A549 (cell line): ENCODE results near the gene C1QBP. TPM values are rescaled to one million over a fixed set of nuclear protein-coding genes. Genes with fewer than 3 reads are reported as not detected.

Experiments used
- ATAC-seq, 2 experiments: fragments of 200-7000 bp in 1 of 2; fragments of >200 bp in 1 of 2; cut with Nextera tagmentation in 1 of 2; cut with Tn5 transposase in 1 of 2; 3 replicates each; pipeline versions ENCODE4 v1.8.0 to v1.9.1; 2018 to 2020; ENCODE audit warnings: mild to moderate bottlenecking in 1 of 2, moderate library complexity in 1 of 2
- CTCF ChIA-PET: fragments of 300-600 bp; sonication (Branson Sonifier 250); formaldehyde crosslinking; extraction: SDS; loops from one replicate; lab custom pipeline; 2021; ENCODE audit warnings: antibody characterized with exemption, inconsistent platforms; lab: Yijun Ruan, JAX
- POLR2A ChIA-PET: fragments of 350-600 bp; formaldehyde crosslinking; extraction: SDS; loops from one replicate; lab custom pipeline; 2021; ENCODE audit warnings: antibody characterized with exemption, inconsistent platforms; lab: Yijun Ruan, JAX
- DNase-seq, 2 experiments: peaks; one replicate each; pipeline versions ENCODE4 v3.0.0 to v3.0.0-alpha.2; 2011 to 2016; ENCODE audit warnings: low read depth in 1 of 2, low spot score in 1 of 2
- FAIRE-seq: peaks from 2 replicates; lab custom pipeline; 2011; peaks lifted over from hg19 to GRCh38; lab: Jason Lieb, UNC
- H3K27ac ChIP-seq, 2 experiments: fragments of >200 bp; sonication (Bioruptor Twin); formaldehyde crosslinking; 3 replicates each; pipeline ENCODE4 v1.5.1; 2016 to 2017
- H3K4me1 ChIP-seq: fragments of >200 bp; sonication (Bioruptor Twin); formaldehyde crosslinking; 3 replicates; pipeline ENCODE4 v1.6.1; 2016
- H3K4me2 ChIP-seq: fragments of >200 bp; sonication (Bioruptor Twin); formaldehyde crosslinking; 3 replicates; pipeline ENCODE4 v1.6.1; 2016
- H3K4me3 ChIP-seq: fragments of >200 bp; sonication (Bioruptor Twin); formaldehyde crosslinking; 3 replicates; pipeline ENCODE4 v1.5.1; 2016
- H3K9me3 ChIP-seq: fragments of >200 bp; sonication (Bioruptor Twin); formaldehyde crosslinking; 3 replicates; pipeline ENCODE4 v1.6.1; 2016
- BCL3 ChIP-seq: fragments of >200 bp; sonication (Bioruptor Twin); formaldehyde crosslinking; IDR thresholded peaks from 3 replicates; pipeline ENCODE4 v1.6.1; 2016
- CBX2 ChIP-seq: fragments of 200-600 bp; sonication (generic); IDR thresholded peaks from 2 replicates; pipeline ENCODE4 v1.6.1; 2016; ENCODE audit warnings: low read depth, mild to moderate bottlenecking, borderline replicate concordance
- CBX8 ChIP-seq: fragments of 200-600 bp; sonication (generic); IDR thresholded peaks from 2 replicates; pipeline ENCODE4 v1.6.1; 2016
- CEBPB ChIP-seq, 2 experiments: fragments of >200 bp in 1 of 2; sonication (Bioruptor Twin) in 1 of 2; formaldehyde crosslinking in 1 of 2; IDR thresholded peaks; 2 replicates each; pipeline ENCODE4 v1.6.1; 2012 to 2016
- CHD2 ChIP-seq: fragments of 150-350 bp; IDR thresholded peaks from 2 replicates; pipeline ENCODE4 v1.6.1; 2014; ENCODE audit warnings: low read length; ENCODE audit not compliant: partially characterized antibody
- CHD4 ChIP-seq: fragments of 200-600 bp; sonication (generic); IDR thresholded peaks from 2 replicates; pipeline ENCODE4 v1.6.1; 2016; ENCODE audit warnings: antibody characterized with exemption, mild to moderate bottlenecking, borderline replicate concordance
- EHMT2 ChIP-seq: fragments of 200-600 bp; sonication (generic); IDR thresholded peaks from 2 replicates; pipeline ENCODE4 v1.6.1; 2016; ENCODE audit warnings: antibody characterized with exemption, low read depth, mild to moderate bottlenecking, moderate library complexity
- ELK1 ChIP-seq: fragments of 150-350 bp; IDR thresholded peaks from 2 replicates; pipeline ENCODE4 v1.6.1; 2014; ENCODE audit warnings: low read depth, mild to moderate bottlenecking, low read length
- ESRRA ChIP-seq: fragments of 150-350 bp; IDR thresholded peaks from 2 replicates; pipeline ENCODE4 v1.6.1; 2014; ENCODE audit warnings: mild to moderate bottlenecking, low read length, borderline replicate concordance
- FOSL2 ChIP-seq, 2 experiments: fragments of 450-650 bp in 1 of 2; fragments of >200 bp in 1 of 2; sonication (Bioruptor Twin) in 1 of 2; formaldehyde crosslinking; IDR thresholded peaks; 2 replicates each; pipeline versions ENCODE4 v1.5.0 to v1.6.1; 2016 to 2020; ENCODE audit warnings: mild to moderate bottlenecking in 1 of 2, moderate library complexity in 1 of 2
- FOXS1 ChIP-seq: fragments of 250-450 bp; sonication (Bioruptor Pico); IDR thresholded peaks from 2 replicates; pipeline ENCODE4 v1.5.0; 2020; ENCODE audit warnings: mild to moderate bottlenecking, moderate library complexity
- HES2 ChIP-seq: fragments of >200 bp; sonication (Bioruptor Twin); formaldehyde crosslinking; IDR thresholded peaks from 2 replicates; pipeline ENCODE4 v1.6.1; 2016
- HOXB5 ChIP-seq: fragments of 250-450 bp; sonication (Bioruptor Pico); IDR thresholded peaks from 2 replicates; pipeline ENCODE4 v1.5.0; 2020; ENCODE audit warnings: mild to moderate bottlenecking, moderate library complexity
- JUN ChIP-seq, 2 experiments: fragments of >200 bp; sonication (Bioruptor Twin); formaldehyde crosslinking; IDR thresholded peaks; 2 replicates in 1 of 2; 3 replicates in 1 of 2; pipeline ENCODE4 v1.6.1; 2016 to 2017
- NFE2L2 ChIP-seq: fragments of 150-350 bp; conservative IDR thresholded peaks from 2 replicates; pipeline ENCODE4 v1.6.1; 2014; ENCODE audit warnings: low read length
- NPAS2 ChIP-seq: fragments of 250-450 bp; sonication (Bioruptor Pico); IDR thresholded peaks from 2 replicates; pipeline ENCODE4 v1.8.0; 2022; ENCODE audit warnings: mild to moderate bottlenecking, moderate library complexity, borderline replicate concordance
- NR3C1 ChIP-seq: fragments of >200 bp; sonication (Bioruptor Twin); formaldehyde crosslinking; IDR thresholded peaks from 3 replicates; pipeline ENCODE4 v1.6.1; 2017
- PBX3 ChIP-seq: IDR thresholded peaks from 2 replicates; pipeline ENCODE4 v1.6.1; 2012
- POLR2A ChIP-seq: IDR thresholded peaks from 2 replicates; pipeline ENCODE4 v1.6.1; 2012; ENCODE audit warnings: mild to moderate bottlenecking, low read length
- RNF2 ChIP-seq: fragments of 200-600 bp; sonication (generic); IDR thresholded peaks from 2 replicates; pipeline ENCODE4 v1.6.1; 2016; ENCODE audit warnings: low read depth, mild to moderate bottlenecking, antibody characterized with exemption, moderate library complexity, borderline replicate concordance
- USF2 ChIP-seq: fragments of 450-650 bp; IDR thresholded peaks from 2 replicates; pipeline ENCODE4 v1.6.1; 2014; ENCODE audit warnings: antibody characterized with exemption
- ZFP36 ChIP-seq: fragments of 450-650 bp; IDR thresholded peaks from 2 replicates; pipeline ENCODE4 v1.6.1; 2014; ENCODE audit warnings: borderline replicate concordance; ENCODE audit not compliant: partially characterized antibody
- WGBS: methylation state at CpG from one replicate; pipeline ENCODE4 v1.1.6; 2017; ENCODE audit errors: missing lambda C conversion rate; 5-methylcytosine and 5-hydroxymethylcytosine counted together
- polyA plus RNA-seq, 4 experiments: library from polyadenylated mRNA; depleted of rRNA in 3 of 4; stranded (reverse); fragments of >200 nt; fragmentation: RNase III in 1 of 4; extraction: RNeasy Plus Mini Kit Qiagen cat#74134 plus additional on column Dnase treatment in 1 of 4; gene quantifications; 2 replicates in 3 of 4; 3 replicates in 1 of 4; pipeline ENCODE4 v1.2.3, GENCODE V29; 2011 to 2017

Gene C1QBP
- polyA plus RNA-seq, 2 of the 4 experiments (the other 2 are of a cell fraction) = 557 to 683 TPM

GRCh38 chr17:5478992-5479391 lies 40.0 kb upstream of the C1QBP start:
- DNase-seq = no peak
- Histone ChIP-seq H3K4me1 (no peaks in the 10 kb centered on the region), H3K27ac (no peak overlapping the region), H3K4me2 (no peak overlapping the region), H3K4me3 (no peak overlapping the region), H3K9me3 (peaks cover 16% of the 10 kb centered on the region; the same call in 2 of the 3 replicates)
- no peak for FAIRE-seq
- ChIA-PET POLR2A (no interaction called here), CTCF (interaction anchor here (2.5 to 3.5 kb wide), 2 partner anchors 8 to 39 kb away, joined by 8 to 12 read pairs; partner anchors contain the start of gene C1QBP)
- 94% methylated on average over 4 of the region's 4 CpGs for WGBS
- TF ChIP-seq HOXB5 (CRISPR knock-in tag) = no peak
- no peak for TF ChIP-seq CBX8
- TF ChIP-seq ESRRA = no peak
- no peak for TF ChIP-seq RNF2
- ATAC-seq = no peak

GRCh38 chr17:5473906-5474305 lies 35.0 kb upstream of the C1QBP start:
- no peak overlapping the region for H3K4me2 ChIP-seq
- FAIRE-seq (no peak), ATAC-seq (no peak)
- POLR2A ChIA-PET = interaction anchor here (1.6 kb wide), 1 partner anchor 12 kb away, joined by 4 read pairs; the partner anchor contains the start of genes DERL2 and MIS12
- no peaks in the 10 kb centered on the region for H3K4me1 ChIP-seq
- WGBS = 91% methylated on average over 2 of the region's 2 CpGs
- H3K4me3 ChIP-seq = no peak overlapping the region
- CTCF ChIA-PET = interaction anchor here (1.3 to 3.1 kb wide), 3 partner anchors 10 to 35 kb away, joined by 4 to 14 read pairs (median 7); partner anchors contain the start of genes C1QBP, DERL2 and MIS12
- TF ChIP-seq CHD4 = no peak
- TF ChIP-seq ZFP36 = no peak
- TF ChIP-seq HES2 = no peak
- TF ChIP-seq FOSL2 (IDR thresholded peaks at IDR 0.05) = no peak
- TF ChIP-seq FOSL2 (CRISPR knock-in tag; IDR thresholded peaks at IDR 0.05) = no peak
- TF ChIP-seq BCL3 = no peak
- no peak for TF ChIP-seq NR3C1
- TF ChIP-seq NFE2L2 = no peak
- no peak for TF ChIP-seq CHD2
- no peak for TF ChIP-seq JUN (IDR thresholded peaks at IDR 0.05)
- TF ChIP-seq POLR2A = no peak
- no peak for TF ChIP-seq ELK1
- no peak for TF ChIP-seq FOXS1
- no peak for TF ChIP-seq USF2
- no peak for TF ChIP-seq NPAS2 (CRISPR knock-in tag)
- TF ChIP-seq, all 56 proteins: peak for 0
- no peak for DNase-seq
- Histone ChIP-seq H3K9me3 (peaks cover 16% of the 10 kb centered on the region; the same call in 2 of the 3 replicates), H3K27ac (no peak overlapping the region)

GRCh38 chr17:5472511-5472910 lies 33.6 kb upstream of the C1QBP start:
- DNase-seq = no peak
- no peak for ATAC-seq
- peaks cover 4% of the 10 kb centered on the region; the same call in 2 of the 3 replicates for H3K9me3 ChIP-seq
- POLR2A ChIA-PET = no interaction called here
- no peaks in the 10 kb centered on the region for H3K4me1 ChIP-seq
- WGBS = 84% methylated on average over 3 of the region's 3 CpGs
- H3K4me2 ChIP-seq = no peak overlapping the region
- CTCF ChIA-PET = no interaction called here
- TF ChIP-seq CEBPB (IDR thresholded peaks at IDR 0.05) (no peak), HOXB5 (CRISPR knock-in tag) (no peak), USF2 (no peak), EHMT2 (no peak), FOXS1 (no peak), PBX3 (no peak), CHD4 (no peak), NPAS2 (CRISPR knock-in tag) (no peak), CBX2 (no peak), ELK1 (no peak)
- peak; percentile 32 for FAIRE-seq
- H3K4me3 ChIP-seq = no peak overlapping the region
- H3K27ac ChIP-seq = no peak overlapping the region
